Measurements from ENCODE around the gene PTBP3. TPM values are rescaled to one million over a fixed set of nuclear protein-coding genes. Genes with fewer than 3 reads are reported as not detected.
A peak's percentile ranks its signal among the peaks of the same experiment; 100 is the strongest.
"Not testable (repeated sequence)": the region's sequence is repeated elsewhere in the genome, so short reads cannot be mapped to it uniquely, and the experiment has no call there.

PTBP3 gene
- total and polyA plus RNA-seq, 2 donors: 26.7 to 32.8 TPM

- Histone ChIP-seq H3K4me3 (ENCODE audit: low read length in 2 of 2) (no peak overlapping the region), H3K27ac (ENCODE audit: low read depth in 1 of 2, low read length in 1 of 2) (no peak overlapping the region), H3K9me3 (ENCODE audit: control insufficient read depth in 2 of 2, insufficient read depth in 1 of 2, low read length in 1 of 2) (no peaks in the 10 kb centered on the region), H3K27me3 (ENCODE audit: control insufficient read depth in 2 of 2, insufficient read depth in 1 of 2, low read length in 1 of 2) (no peaks in the 10 kb centered on the region), H3K4me1 (ENCODE audit: control insufficient read depth in 2 of 2, insufficient read depth in 2 of 2, low read length in 2 of 2) (no peaks in the 10 kb centered on the region), H3K36me3 (ENCODE audit: control insufficient read depth in 2 of 2, insufficient read depth in 2 of 2, low read length in 1 of 2) (no peaks in the 10 kb centered on the region)
- no peak for DNase-seq (ENCODE audit: low read depth in 6 of 9, low spot score in 9 of 9)
- WGBS: 98% methylated on average over 5 of the region's 5 CpGs
Observed at GRCh38 chr9:112200711-112201110, 132.7 kb downstream of the PTBP3 start.

GRCh38 chr9:112198646-112199045 lies 134.8 kb downstream of the PTBP3 start:
- no peaks in the 10 kb centered on the region for H3K27me3 ChIP-seq (ENCODE audit: control insufficient read depth in 2 of 2, insufficient read depth in 1 of 2, low read length in 1 of 2)
- 93% methylated on average over 4 of the region's 4 CpGs for WGBS
- H3K4me1 ChIP-seq (ENCODE audit: control insufficient read depth in 2 of 2, insufficient read depth in 2 of 2, low read length in 2 of 2): no peaks in the 10 kb centered on the region
- no peaks in the 10 kb centered on the region for H3K36me3 ChIP-seq (ENCODE audit: control insufficient read depth in 2 of 2, insufficient read depth in 2 of 2, low read length in 1 of 2)
- H3K9me3 ChIP-seq (ENCODE audit: control insufficient read depth in 2 of 2, insufficient read depth in 1 of 2, low read length in 1 of 2): no peaks in the 10 kb centered on the region
- H3K27ac ChIP-seq (ENCODE audit: low read depth in 1 of 2, low read length in 1 of 2): no peak overlapping the region
- no peak for DNase-seq (ENCODE audit: low read depth in 6 of 9, low spot score in 9 of 9)
- H3K4me3 ChIP-seq (ENCODE audit: low read length in 2 of 2): no peak overlapping the region

GRCh38 chr9:112194969-112195431 lies 138.4 kb downstream of the PTBP3 start:
- Histone ChIP-seq H3K27ac (ENCODE audit: low read depth in 1 of 2, low read length in 1 of 2) (peak overlapping the region in 1 of 2 donors; percentile 22), H3K4me3 (ENCODE audit: low read length in 2 of 2) (no peak overlapping the region), H3K36me3 (ENCODE audit: control insufficient read depth in 2 of 2, insufficient read depth in 2 of 2, low read length in 1 of 2) (no peaks in the 10 kb centered on the region), H3K27me3 (ENCODE audit: control insufficient read depth in 2 of 2, insufficient read depth in 1 of 2, low read length in 1 of 2) (no peaks in the 10 kb centered on the region), H3K9me3 (ENCODE audit: control insufficient read depth in 2 of 2, insufficient read depth in 1 of 2, low read length in 1 of 2) (no peaks in the 10 kb centered on the region), H3K4me1 (ENCODE audit: control insufficient read depth in 2 of 2, insufficient read depth in 2 of 2, low read length in 2 of 2) (no peaks in the 10 kb centered on the region)
- no peak for DNase-seq (ENCODE audit: low read depth in 6 of 9, low spot score in 9 of 9)
- WGBS: 92% methylated on average over 4 of the region's 4 CpGs

- Histone ChIP-seq H3K9me3 (ENCODE audit: control insufficient read depth in 2 of 2, insufficient read depth in 1 of 2, low read length in 1 of 2) (no peaks in the 10 kb centered on the region), H3K4me1 (ENCODE audit: control insufficient read depth in 2 of 2, insufficient read depth in 2 of 2, low read length in 2 of 2) (no peaks in the 10 kb centered on the region), H3K36me3 (ENCODE audit: control insufficient read depth in 2 of 2, insufficient read depth in 2 of 2, low read length in 1 of 2) (no peaks in the 10 kb centered on the region), H3K27me3 (ENCODE audit: control insufficient read depth in 2 of 2, insufficient read depth in 1 of 2, low read length in 1 of 2) (no peaks in the 10 kb centered on the region), H3K27ac (ENCODE audit: low read depth in 1 of 2, low read length in 1 of 2) (no peak overlapping the region), H3K4me3 (ENCODE audit: low read length in 2 of 2) (no peak overlapping the region)
- DNase-seq (ENCODE audit: low read depth in 6 of 9, low spot score in 9 of 9): no peak
- WGBS: 97% methylated on average over 6 of the region's 6 CpGs
Observed at GRCh38 chr9:112193572-112194288, 139.7 kb downstream of the PTBP3 start.

GRCh38 chr9:112190320-112190719 lies 143.1 kb downstream of the PTBP3 start:
- WGBS: 98% methylated on average over 1 of the region's 1 CpG
- not testable (repeated sequence) for DNase-seq (ENCODE audit: low read depth in 6 of 9, low spot score in 9 of 9)

GRCh38 chr9:112188884-112189283 lies 144.5 kb downstream of the PTBP3 start:
- no peaks in the 10 kb centered on the region for H3K4me1 ChIP-seq (ENCODE audit: control insufficient read depth in 2 of 2, insufficient read depth in 2 of 2, low read length in 2 of 2)
- DNase-seq (ENCODE audit: low read depth in 6 of 9, low spot score in 9 of 9): no peak
- no peaks in the 10 kb centered on the region for H3K9me3 ChIP-seq (ENCODE audit: control insufficient read depth in 2 of 2, insufficient read depth in 1 of 2, low read length in 1 of 2)
- H3K4me3 ChIP-seq (ENCODE audit: low read length in 2 of 2): no peak overlapping the region
- WGBS: 100% methylated on average over 1 of the region's 1 CpG
- no peaks in the 10 kb centered on the region for H3K36me3 ChIP-seq (ENCODE audit: control insufficient read depth in 2 of 2, insufficient read depth in 2 of 2, low read length in 1 of 2)
- H3K27ac ChIP-seq (ENCODE audit: low read depth in 1 of 2, low read length in 1 of 2): no peak overlapping the region
- H3K27me3 ChIP-seq (ENCODE audit: control insufficient read depth in 2 of 2, insufficient read depth in 1 of 2, low read length in 1 of 2): no peaks in the 10 kb centered on the region

More at GRCh38 chr9:112190320-112190719, 143.1 kb downstream of the PTBP3 start:
- not testable (repeated sequence) for H3K4me1 ChIP-seq (ENCODE audit: control insufficient read depth in 2 of 2, insufficient read depth in 2 of 2, low read length in 2 of 2); H3K27me3 ChIP-seq (ENCODE audit: control insufficient read depth in 2 of 2, insufficient read depth in 1 of 2, low read length in 1 of 2); H3K36me3 ChIP-seq (ENCODE audit: control insufficient read depth in 2 of 2, insufficient read depth in 2 of 2, low read length in 1 of 2); H3K27ac ChIP-seq (ENCODE audit: low read depth in 1 of 2, low read length in 1 of 2); H3K4me3 ChIP-seq (ENCODE audit: low read length in 2 of 2); H3K9me3 ChIP-seq (ENCODE audit: control insufficient read depth in 2 of 2, insufficient read depth in 1 of 2, low read length in 1 of 2)

GRCh38 chr9:112187404-112187803 lies 146.0 kb downstream of the PTBP3 start:
- DNase-seq (ENCODE audit: low read depth in 6 of 9, low spot score in 9 of 9): no peak
- H3K27ac ChIP-seq (ENCODE audit: low read depth in 1 of 2, low read length in 1 of 2): no peak overlapping the region
- 96% methylated on average over 4 of the region's 4 CpGs for WGBS
- H3K4me3 ChIP-seq (ENCODE audit: low read length in 2 of 2): no peak overlapping the region
- peaks cover 0 to 4% of the 10 kb centered on the region in 2 donors for H3K9me3 ChIP-seq (ENCODE audit: control insufficient read depth in 2 of 2, insufficient read depth in 1 of 2, low read length in 1 of 2)
- no peaks in the 10 kb centered on the region for H3K36me3 ChIP-seq (ENCODE audit: control insufficient read depth in 2 of 2, insufficient read depth in 2 of 2, low read length in 1 of 2)
- H3K4me1 ChIP-seq (ENCODE audit: control insufficient read depth in 2 of 2, insufficient read depth in 2 of 2, low read length in 2 of 2): no peaks in the 10 kb centered on the region
- H3K27me3 ChIP-seq (ENCODE audit: control insufficient read depth in 2 of 2, insufficient read depth in 1 of 2, low read length in 1 of 2): no peaks in the 10 kb centered on the region

GRCh38 chr9:112186695-112187094 lies 146.7 kb downstream of the PTBP3 start:
- no peak overlapping the region for H3K4me3 ChIP-seq (ENCODE audit: low read length in 2 of 2)
- 93% methylated on average over 4 of the region's 4 CpGs for WGBS
- no peak for DNase-seq (ENCODE audit: low read depth in 6 of 9, low spot score in 9 of 9)
- no peak overlapping the region for H3K27ac ChIP-seq (ENCODE audit: low read depth in 1 of 2, low read length in 1 of 2)
- H3K9me3 ChIP-seq (ENCODE audit: control insufficient read depth in 2 of 2, insufficient read depth in 1 of 2, low read length in 1 of 2): peaks cover 0 to 4% of the 10 kb centered on the region in 2 donors
- H3K27me3 ChIP-seq (ENCODE audit: control insufficient read depth in 2 of 2, insufficient read depth in 1 of 2, low read length in 1 of 2): no peaks in the 10 kb centered on the region
- no peaks in the 10 kb centered on the region for H3K36me3 ChIP-seq (ENCODE audit: control insufficient read depth in 2 of 2, insufficient read depth in 2 of 2, low read length in 1 of 2)
- no peaks in the 10 kb centered on the region for H3K4me1 ChIP-seq (ENCODE audit: control insufficient read depth in 2 of 2, insufficient read depth in 2 of 2, low read length in 2 of 2)

- no peak for DNase-seq (ENCODE audit: low read depth in 6 of 9, low spot score in 9 of 9)
- H3K27me3 ChIP-seq (ENCODE audit: control insufficient read depth in 2 of 2, insufficient read depth in 1 of 2, low read length in 1 of 2): no peaks in the 10 kb centered on the region
- peaks cover 0 to 4% of the 10 kb centered on the region in 2 donors for H3K9me3 ChIP-seq (ENCODE audit: control insufficient read depth in 2 of 2, insufficient read depth in 1 of 2, low read length in 1 of 2)
- peaks cover 10 to 14% of the 10 kb centered on the region in 2 donors for H3K4me1 ChIP-seq (ENCODE audit: control insufficient read depth in 2 of 2, insufficient read depth in 2 of 2, low read length in 2 of 2)
- H3K27ac ChIP-seq (ENCODE audit: low read depth in 1 of 2, low read length in 1 of 2): no peak overlapping the region
- 97% methylated on average over 2 of the region's 2 CpGs for WGBS
- H3K36me3 ChIP-seq (ENCODE audit: control insufficient read depth in 2 of 2, insufficient read depth in 2 of 2, low read length in 1 of 2): no peaks in the 10 kb centered on the region
- H3K4me3 ChIP-seq (ENCODE audit: low read length in 2 of 2): no peak overlapping the region
Observed at GRCh38 chr9:112184946-112185345, 148.5 kb downstream of the PTBP3 start.
